Smooth muscle cell (in vitro differentiated cells): Measurements from ENCODE around the gene PTCSC3. TPM values are rescaled to one million over a fixed set of nuclear protein-coding genes. Genes with fewer than 3 reads are reported as not detected.

Experiments used
- DNase-seq: peaks from one replicate; lab custom pipeline; 2025; ENCODE audit not compliant: unreplicated experiment; lab: John Stamatoyannopoulos, UW
- H2AFZ ChIP-seq: fragments of 200-600 bp; sonication (generic); 2 replicates; pipeline ENCODE4 v1.6.0; 2016; ENCODE audit warnings: antibody characterized with exemption, low read depth, mild to moderate bottlenecking
- H3F3A ChIP-seq: fragments of 200-600 bp; sonication (generic); 2 replicates; pipeline ENCODE4 v1.6.0; 2017; ENCODE audit warnings: antibody characterized with exemption, low read depth
- H3K27ac ChIP-seq: fragments of 200-600 bp; sonication (generic); 2 replicates; pipeline ENCODE4 v1.5.1; 2016; ENCODE audit warnings: low read depth, mild to moderate bottlenecking
- H3K27me3 ChIP-seq: fragments of 200-600 bp; sonication (generic); 2 replicates; pipeline ENCODE4 v1.6.1; 2016; ENCODE audit warnings: low read depth, mild to moderate bottlenecking
- H3K36me3 ChIP-seq: fragments of 200-600 bp; sonication (generic); 2 replicates; pipeline ENCODE4 v1.5.1; 2016; ENCODE audit warnings: low read depth
- H3K4me1 ChIP-seq: fragments of 200-600 bp; sonication (generic); 2 replicates; pipeline ENCODE4 v1.5.1; 2016; ENCODE audit warnings: low read depth
- H3K4me2 ChIP-seq: fragments of 200-600 bp; sonication (generic); 2 replicates; pipeline ENCODE4 v1.6.0; 2016; ENCODE audit warnings: mild to moderate bottlenecking
- H3K4me3 ChIP-seq: fragments of 200-600 bp; sonication (generic); 2 replicates; pipeline ENCODE4 v1.5.1; 2016; ENCODE audit warnings: mild to moderate bottlenecking
- H3K79me2 ChIP-seq: fragments of 200-600 bp; sonication (generic); 2 replicates; pipeline ENCODE4 v1.6.0; 2016; ENCODE audit warnings: low read depth, mild to moderate bottlenecking
- H3K9ac ChIP-seq: fragments of 200-600 bp; sonication (generic); 2 replicates; pipeline ENCODE4 v1.6.0; 2016; ENCODE audit warnings: low read depth
- H3K9me3 ChIP-seq: fragments of 200-600 bp; sonication (generic); replicated peaks from 2 replicates; pipeline ENCODE4 v1.5.1; 2016; ENCODE audit warnings: low read depth
- H4K20me1 ChIP-seq: fragments of 200-600 bp; sonication (generic); 2 replicates; pipeline ENCODE4 v1.6.0; 2016; ENCODE audit warnings: low read depth
- CTCF ChIP-seq: fragments of 200-600 bp; sonication (generic); IDR thresholded peaks from 2 replicates; pipeline ENCODE4 v1.5.1; 2017; ENCODE audit warnings: borderline replicate concordance, mild to moderate bottlenecking, antibody characterized with exemption; ENCODE audit not compliant: insufficient read depth, poor library complexity, severe bottlenecking
- WGBS: methylation state at CpG from one replicate; pipeline ENCODE4 v1.1.7; 2016; ENCODE audit warnings: low lambda C conversion rate; 5-methylcytosine and 5-hydroxymethylcytosine counted together
- polyA plus RNA-seq: library from polyadenylated mRNA; unstranded; fragments of >200 nt; fragmentation: Nextera tagmentation; extraction: Ambion mirVana; gene quantifications from 2 replicates; pipeline ENCODE4 v1.2.1, GENCODE V29; 2016
- total RNA-seq: library from RNA; depleted of rRNA; stranded (reverse); fragments of >200 nt; gene quantifications from 2 replicates; pipeline ENCODE4 v1.2.3, GENCODE V29; 2014

The PTCSC3 gene
- total and polyA plus RNA-seq, 2 experiments from 2014 or later = not detected

- no peaks in the 10 kb centered on the region for H3K27me3 ChIP-seq
- H4K20me1 ChIP-seq = no peaks in the 10 kb centered on the region
- no peaks in the 10 kb centered on the region for H3K9me3 ChIP-seq
- H3K9ac ChIP-seq = no peak overlapping the region
- no peak overlapping the region for H3K27ac ChIP-seq
- H3K79me2 ChIP-seq = no peaks in the 10 kb centered on the region
- no peaks in the 10 kb centered on the region for H3K36me3 ChIP-seq
- no peak overlapping the region for H3K4me2 ChIP-seq
- TF ChIP-seq CTCF = no peak
- no peaks in the 10 kb centered on the region for H3K4me1 ChIP-seq
- no peaks in the 10 kb centered on the region for H3F3A ChIP-seq
- H2AFZ ChIP-seq = no peak overlapping the region
- no peak for DNase-seq
- no peak overlapping the region for H3K4me3 ChIP-seq
- WGBS = 92% methylated on average over 1 of the region's 1 CpG
These were observed 46.3 kb downstream of the PTCSC3 start for GRCh38 chr14:36130186-36130585.

GRCh38 chr14:36129181-36129580 lies 47.3 kb downstream of the PTCSC3 start:
- Histone ChIP-seq H3K4me3 (no peak overlapping the region), H3K27ac (no peak overlapping the region), H3K9me3 (no peaks in the 10 kb centered on the region), H3K4me2 (no peak overlapping the region), H2AFZ (no peak overlapping the region), H3K9ac (no peak overlapping the region), H3F3A (no peaks in the 10 kb centered on the region), H3K79me2 (no peaks in the 10 kb centered on the region), H4K20me1 (no peaks in the 10 kb centered on the region), H3K27me3 (no peaks in the 10 kb centered on the region), H3K36me3 (no peaks in the 10 kb centered on the region), H3K4me1 (no peaks in the 10 kb centered on the region)
- WGBS = 49% methylated on average over 2 of the region's 2 CpGs
- DNase-seq = no peak
- no peak for TF ChIP-seq CTCF

- peaks cover 6% of the 10 kb centered on the region for H3K27me3 ChIP-seq
- no peak overlapping the region for H3K27ac ChIP-seq
- DNase-seq = no peak
- no peaks in the 10 kb centered on the region for H3K36me3 ChIP-seq
- H3K79me2 ChIP-seq = no peaks in the 10 kb centered on the region
- no peak overlapping the region for H3K9ac ChIP-seq
- no peaks in the 10 kb centered on the region for H3K4me1 ChIP-seq
- no peak for TF ChIP-seq CTCF
- 90% methylated on average over 4 of the region's 4 CpGs for WGBS
- no peak overlapping the region for H3K4me3 ChIP-seq
- H3K9me3 ChIP-seq = no peaks in the 10 kb centered on the region
- H4K20me1 ChIP-seq = no peaks in the 10 kb centered on the region
- H3F3A ChIP-seq = no peaks in the 10 kb centered on the region
- no peak overlapping the region for H3K4me2 ChIP-seq
- H2AFZ ChIP-seq = no peak overlapping the region
These were observed 63.2 kb downstream of the PTCSC3 start for GRCh38 chr14:36113341-36113740.

GRCh38 chr14:36111822-36112583 lies 64.5 kb downstream of the PTCSC3 start:
- no peaks in the 10 kb centered on the region for H4K20me1 ChIP-seq
- peaks cover 13% of the 10 kb centered on the region for H3K27me3 ChIP-seq
- no peaks in the 10 kb centered on the region for H3K4me1 ChIP-seq
- no peak overlapping the region for H3K4me2 ChIP-seq
- H3K9me3 ChIP-seq = no peaks in the 10 kb centered on the region
- no peaks in the 10 kb centered on the region for H3K79me2 ChIP-seq
- no peak overlapping the region for H2AFZ ChIP-seq
- H3K36me3 ChIP-seq = no peaks in the 10 kb centered on the region
- H3F3A ChIP-seq = no peaks in the 10 kb centered on the region
- no peak for DNase-seq
- no peak overlapping the region for H3K27ac ChIP-seq
- H3K9ac ChIP-seq = no peak overlapping the region
- WGBS = 82% methylated on average over 3 of the region's 3 CpGs
- H3K4me3 ChIP-seq = no peak overlapping the region
- no peak for TF ChIP-seq CTCF
